HepG2 (cell line): ENCODE measurements around the gene GPRC5D. TPM values are rescaled to one million over a fixed set of nuclear protein-coding genes. Genes with fewer than 3 reads are reported as not detected.

ENCODE experiments used
- ATF5 ChIP-seq: sonication (generic); formaldehyde crosslinking; IDR thresholded peaks from 2 replicates; pipeline ENCODE4 v1.4.0; 2020; ENCODE audit warnings: mild to moderate bottlenecking, low read depth, missing genetic modification reagents
- CBX2 ChIP-seq, 2 experiments: fragments of 200-600 bp in 1 of 2; sonication (generic); formaldehyde crosslinking in 1 of 2; IDR thresholded peaks; 2 replicates each; pipeline versions ENCODE4 v1.7.0 to v1.8.1; 2018 to 2022; ENCODE audit warnings: low read depth in 2 of 2, low read length in 1 of 2, mild to moderate bottlenecking in 1 of 2, missing genetic modification reagents in 1 of 2
- GMEB2 ChIP-seq: IDR thresholded peaks from 2 replicates; pipeline ENCODE4 v1.6.1; 2016; ENCODE audit warnings: missing biosample characterization, missing genetic modification reagents, low read depth
- IKZF4 ChIP-seq: sonication (generic); formaldehyde crosslinking; IDR thresholded peaks from 2 replicates; pipeline ENCODE4 v1.5.1; 2020; ENCODE audit warnings: borderline replicate concordance, mild to moderate bottlenecking, low read depth, missing genetic modification reagents; ENCODE audit errors: not compliant biosample characterization
- MXD3 ChIP-seq: IDR thresholded peaks from 2 replicates; pipeline ENCODE4 v1.6.1; 2016; ENCODE audit warnings: mild to moderate bottlenecking, missing biosample characterization, missing genetic modification reagents
- NAIF1 ChIP-seq: sonication (generic); formaldehyde crosslinking; IDR thresholded peaks from 2 replicates; pipeline ENCODE4 v1.5.0; 2020; ENCODE audit warnings: mild to moderate bottlenecking, missing genetic modification reagents, borderline replicate concordance
- PRPF4 ChIP-seq: fragments of 200-400 bp; formaldehyde crosslinking; IDR thresholded peaks from 2 replicates; pipeline ENCODE4 v1.6.1; 2016; ENCODE audit warnings: low read length, low read depth; ENCODE audit not compliant: poor library complexity, severe bottlenecking
- SP1 ChIP-seq, 2 experiments: fragments of 450-650 bp in 1 of 2; sonication (generic) in 1 of 2; formaldehyde crosslinking in 1 of 2; IDR thresholded peaks; 2 replicates each; pipeline versions ENCODE4 v1.4.0 to v1.6.1; 2016 to 2020; ENCODE audit warnings: missing genetic modification reagents in 1 of 2
- SSRP1 ChIP-seq: IDR thresholded peaks from 2 replicates; pipeline ENCODE4 v1.6.1; 2016; ENCODE audit warnings: control low read depth
- TEF ChIP-seq: sonication (generic); formaldehyde crosslinking; IDR thresholded peaks from 2 replicates; pipeline ENCODE4 v1.5.0; 2020; ENCODE audit warnings: missing genetic modification reagents
- THRA ChIP-seq: sonication (generic); formaldehyde crosslinking; IDR thresholded peaks from 2 replicates; pipeline ENCODE4 v1.4.0; 2020; ENCODE audit warnings: missing genetic modification reagents, borderline replicate concordance
- ZMYM2 ChIP-seq: sonication (generic); formaldehyde crosslinking; IDR thresholded peaks from 2 replicates; pipeline ENCODE4 v1.8.0; 2022; ENCODE audit warnings: mild to moderate bottlenecking, missing genetic modification reagents
- ZNF225 ChIP-seq: sonication (generic); formaldehyde crosslinking; IDR thresholded peaks from 2 replicates; pipeline ENCODE4 v1.4.0; 2020; ENCODE audit warnings: mild to moderate bottlenecking, missing genetic modification reagents
- ZNF253 ChIP-seq: sonication (generic); formaldehyde crosslinking; IDR thresholded peaks from 2 replicates; pipeline ENCODE4 v1.8.0; 2022; ENCODE audit warnings: mild to moderate bottlenecking, missing genetic modification reagents, borderline replicate concordance
- ZNF256 ChIP-seq: sonication (generic); formaldehyde crosslinking; conservative IDR thresholded peaks from 2 replicates; pipeline ENCODE4 v1.4.0; 2020; ENCODE audit warnings: missing genetic modification reagents
- ZNF337 ChIP-seq: sonication (generic); formaldehyde crosslinking; IDR thresholded peaks from 2 replicates; pipeline ENCODE4 v1.5.1; 2020; ENCODE audit warnings: missing genetic modification reagents, low read depth, mild to moderate bottlenecking, borderline replicate concordance
- ZNF350 ChIP-seq: sonication (generic); formaldehyde crosslinking; IDR thresholded peaks from 2 replicates; pipeline ENCODE4 v1.4.0; 2020; ENCODE audit warnings: mild to moderate bottlenecking, low read depth, missing genetic modification reagents, borderline replicate concordance
- ZNF414 ChIP-seq: sonication (generic); formaldehyde crosslinking; IDR thresholded peaks from 2 replicates; pipeline ENCODE4 v1.5.0; 2020; ENCODE audit warnings: missing genetic modification reagents
- ZNF468 ChIP-seq: sonication (generic); formaldehyde crosslinking; IDR thresholded peaks from 2 replicates; pipeline ENCODE4 v1.8.0; 2022; ENCODE audit warnings: mild to moderate bottlenecking, moderate library complexity, missing genetic modification reagents
- ZNF501 ChIP-seq: sonication (generic); formaldehyde crosslinking; IDR thresholded peaks from 2 replicates; pipeline ENCODE4 v1.5.1; 2020; ENCODE audit warnings: mild to moderate bottlenecking, moderate library complexity, missing genetic modification reagents
- ZNF549 ChIP-seq: sonication (generic); formaldehyde crosslinking; IDR thresholded peaks from 2 replicates; pipeline ENCODE4 v1.5.0; 2020; ENCODE audit warnings: missing genetic modification reagents
- ZNF639 ChIP-seq: conservative IDR thresholded peaks from 2 replicates; pipeline ENCODE4 v1.6.1; 2018; ENCODE audit warnings: missing genetic modification reagents
- polyA plus RNA-seq, 8 experiments: library from polyadenylated mRNA; depleted of rRNA in 3 of 8; stranded (reverse) in 7 of 8; unstranded in 1 of 8; fragments of >200 nt; fragmentation: Illumina TruSeq in 4 of 8; extraction: Trizol in 4 of 8; gene quantifications; 2 replicates each; pipeline versions ENCODE4 v1.2.1 to v1.2.3, GENCODE V29; 2011 to 2016; ENCODE audit warnings: low read depth in 4 of 8, missing spikeins in 1 of 8, mixed read lengths in 1 of 8; ENCODE audit not compliant: insufficient read depth in 1 of 8
- total RNA-seq, 5 experiments: library from RNA; depleted of rRNA; stranded (reverse); fragments of >200 nt; fragmentation: Illumina TruSeq; extraction: Trizol; gene quantifications; 2 replicates each; pipeline ENCODE4 v1.2.3, GENCODE V29; 2016; ENCODE audit warnings: low read depth in 1 of 5

The GPRC5D gene
- total and polyA plus RNA-seq, 2 of the 13 experiments (the other 11 are each of a cell fraction or from before 2014, with no cell fraction given), result not detected

- TF ChIP-seq TEF (no peak), ATF5 (no peak), MXD3 (CRISPR knock-in tag) (no peak), ZNF549 (CRISPR knock-in tag) (no peak), ZNF225 (CRISPR knock-in tag) (no peak), ZNF501 (CRISPR knock-in tag) (no peak), ZNF468 (CRISPR knock-in tag) (no peak), ZNF639 (CRISPR knock-in tag) (peak; percentile 31; the same call in 1 of the 2 replicates), ZNF350 (CRISPR knock-in tag) (peak; percentile 5; the same call in 1 of the 2 replicates), ZNF414 (CRISPR knock-in tag) (peak; percentile 84; the same call in 1 of the 2 replicates), THRA (CRISPR knock-in tag) (no peak), ZMYM2 (CRISPR knock-in tag) (no peak), IKZF4 (CRISPR knock-in tag) (peak; percentile 79), SP1 (IDR thresholded peaks at IDR 0.05) (no peak), SP1 (CRISPR knock-in tag; IDR thresholded peaks at IDR 0.05) (peak; percentile 68), ZNF337 (CRISPR knock-in tag) (no peak), PRPF4 (no peak), ZNF256 (CRISPR knock-in tag) (no peak), NAIF1 (CRISPR knock-in tag) (no peak), ZNF253 (CRISPR knock-in tag) (no peak), GMEB2 (CRISPR knock-in tag) (no peak), CBX2 (IDR thresholded peaks at IDR 0.05; ENCODE audit: low read depth, low read length) (no peak), CBX2 (CRISPR knock-in tag; IDR thresholded peaks at IDR 0.05; ENCODE audit: low read depth) (no peak), SSRP1 (CRISPR knock-in tag) (no peak)
Observed at GRCh38 chr12:12999959-13000615, 48.1 kb upstream of the GPRC5D start, which contains the start of gene HEBP1 (continued).
